B cell (primary cell): Measurements from ENCODE around the gene PCYOX1L. TPM values are rescaled to one million over a fixed set of nuclear protein-coding genes. Genes with fewer than 3 reads are reported as not detected.

Experiments used
- ATAC-seq: fragments of 200-7000 bp; cut with Tn5 transposase; one replicate; pipeline ENCODE4 v1.10.0; 2021; ENCODE audit warnings: low read depth, mild to moderate bottlenecking, moderate number of reproducible peaks, moderate library complexity
- CTCF ChIA-PET: fragments of 350-600 bp; sonication (Branson Sonifier 250); formaldehyde crosslinking; loops from one replicate; lab custom pipeline; 2021; ENCODE audit warnings: antibody characterized with exemption, inconsistent platforms; lab: Charles Lee
- POLR2A ChIA-PET: fragments of 350-600 bp; sonication (Branson Sonifier 250); formaldehyde crosslinking; loops from one replicate; lab custom pipeline; 2021; ENCODE audit warnings: antibody characterized with exemption; lab: Charles Lee
- DNase-seq: peaks from one replicate; pipeline ENCODE4 v3.0.0; 2013
- H2AFZ ChIP-seq: 2 replicates; pipeline ENCODE4 v1.6.1; 2012; ENCODE audit warnings: mild to moderate bottlenecking, low read depth, low read length; ENCODE audit not compliant: insufficient read depth, poor library complexity, severe bottlenecking
- H3K27ac ChIP-seq, 2 donors: 1 replicate in 1 of 2; 2 replicates in 1 of 2; pipeline ENCODE4 v1.5.1; 2012 to 2013; ENCODE audit warnings: low read length in 2 of 2, mild to moderate bottlenecking in 2 of 2, moderate library complexity in 1 of 2
- H3K27me3 ChIP-seq, 4 experiments: fragments of 200-600 bp in 1 of 4; sonication (generic) in 1 of 4; replicated peaks in 1 of 4; 1 replicate in 2 of 4; 2 replicates in 2 of 4; pipeline versions ENCODE4 v1.6.1 to v1.7.0; 2013 to 2016; ENCODE audit warnings: low read length in 3 of 4, mild to moderate bottlenecking in 2 of 4, mixed read lengths in 1 of 4, moderate library complexity in 1 of 4; ENCODE audit not compliant: insufficient read depth in 4 of 4, control insufficient read depth in 3 of 4; ENCODE audit errors: control extremely low read depth in 1 of 4
- H3K36me3 ChIP-seq, 2 experiments: replicated peaks in 1 of 2; 1 replicate in 1 of 2; 2 replicates in 1 of 2; pipeline versions ENCODE4 v1.6.1 to v1.7.1; 2013; ENCODE audit warnings: low read length in 1 of 2; ENCODE audit not compliant: insufficient read depth in 2 of 2, control insufficient read depth in 1 of 2; ENCODE audit errors: control extremely low read depth in 1 of 2, extremely low read depth in 1 of 2
- H3K4me1 ChIP-seq, 2 donors: fragments of 200-600 bp in 1 of 2; sonication (generic) in 1 of 2; 1 replicate in 1 of 2; 2 replicates in 1 of 2; pipeline versions ENCODE4 v1.5.1 to v1.6.1; 2013 to 2017; ENCODE audit warnings: low read length in 2 of 2; ENCODE audit not compliant: control insufficient read depth in 2 of 2, insufficient read depth in 2 of 2
- H3K4me2 ChIP-seq: replicated peaks from 2 replicates; pipeline ENCODE3; 2012; ENCODE audit warnings: mild to moderate bottlenecking, low read depth, low read length; ENCODE audit not compliant: poor library complexity, severe bottlenecking
- H3K4me3 ChIP-seq, 5 experiments: fragments of 200-600 bp in 1 of 5; sonication (generic) in 1 of 5; 1 replicate in 3 of 5; 2 replicates in 2 of 5; pipeline versions ENCODE4 v1.5.1 to v1.7.0; 2011 to 2016; ENCODE audit warnings: low read length in 4 of 5, mild to moderate bottlenecking in 4 of 5, low read depth in 2 of 5, control low read depth in 1 of 5, moderate library complexity in 1 of 5; ENCODE audit not compliant: insufficient read depth in 1 of 5; ENCODE audit errors: control extremely low read depth in 1 of 5, extremely low read depth in 1 of 5
- H3K79me2 ChIP-seq: fragments of 200-600 bp; sonication (generic); one replicate; pipeline ENCODE4 v1.6.0; 2016; ENCODE audit warnings: low read length; ENCODE audit not compliant: control insufficient read depth, insufficient read depth
- H3K9ac ChIP-seq: fragments of 200-600 bp; sonication (generic); 2 replicates; pipeline ENCODE4 v1.6.1; 2017; ENCODE audit warnings: mild to moderate bottlenecking, low read length, moderate library complexity
- H3K9me3 ChIP-seq, 3 donors: one replicate each; pipeline versions ENCODE4 v1.6.1 to v1.7.1; 2013; ENCODE audit warnings: low read length in 2 of 3; ENCODE audit not compliant: control insufficient read depth in 2 of 3, insufficient read depth in 1 of 3; ENCODE audit errors: control extremely low read depth in 1 of 3
- H4K20me1 ChIP-seq: 2 replicates; pipeline ENCODE4 v1.6.0; 2012; ENCODE audit warnings: mild to moderate bottlenecking, low read length; ENCODE audit not compliant: insufficient read depth, control insufficient read depth, poor library complexity, severe bottlenecking
- H3K27ac Mint-ChIP-seq: one replicate; pipeline ENCODE4 v1.8.0; 2021; ENCODE audit warnings: mixed read lengths
- H3K27me3 Mint-ChIP-seq: one replicate; pipeline ENCODE4 v1.8.0; 2021; ENCODE audit warnings: mixed read lengths
- H3K4me1 Mint-ChIP-seq: one replicate; pipeline ENCODE4 v1.8.0; 2021; ENCODE audit warnings: mixed read lengths
- H3K4me3 Mint-ChIP-seq: one replicate; pipeline ENCODE4 v1.8.0; 2021; ENCODE audit warnings: mixed read lengths
- H3K9me3 Mint-ChIP-seq: one replicate; pipeline ENCODE4 v1.8.0; 2022; ENCODE audit warnings: mixed read lengths; ENCODE audit not compliant: insufficient read depth
- EZH2 ChIP-seq: IDR thresholded peaks from 2 replicates; pipeline ENCODE4 v1.6.1; 2012; ENCODE audit warnings: borderline replicate concordance, low read depth, mild to moderate bottlenecking, moderate library complexity, low read length; ENCODE audit not compliant: insufficient read depth, poor library complexity, severe bottlenecking
- WGBS: methylation state at CpG from one replicate; pipeline ENCODE4 v1.1.5; 2013; ENCODE audit warnings: missing lambda C conversion rate; ENCODE audit not compliant: insufficient coverage; 5-methylcytosine and 5-hydroxymethylcytosine counted together
- intact Hi-C: fragments of 100-400 bp; cut with micrococcal nuclease; formaldehyde crosslinking; loops from one replicate; pipeline ENCODE4 v1.10.0; 2022
- polyA plus RNA-seq: library from polyadenylated mRNA; depleted of rRNA; stranded (reverse); fragments of >200 nt; gene quantifications from 2 replicates; pipeline ENCODE4 v1.2.3, GENCODE V29; 2012
- total RNA-seq, 2 donors: library from RNA; stranded (reverse); fragments of 120-200 nt in 1 of 2; gene quantifications; 1 replicate in 1 of 2; 2 replicates in 1 of 2; pipeline versions ENCODE4 v1.2.3 to v1.2.4, GENCODE V29; 2013 to 2022
- TF ChIP-seq, protein P1 (sequence below): fragments of 200-600 bp; IDR thresholded peaks from one replicate; pipeline ENCODE4 v1.8.0; 2022; ENCODE audit warnings: antibody characterized with exemption, mild to moderate bottlenecking

The PCYOX1L gene
- total and polyA plus RNA-seq, 2 donors (not counting 1 experiment from before 2014, with no cell fraction given) = 11.7 to 19.4 TPM

DNA sequence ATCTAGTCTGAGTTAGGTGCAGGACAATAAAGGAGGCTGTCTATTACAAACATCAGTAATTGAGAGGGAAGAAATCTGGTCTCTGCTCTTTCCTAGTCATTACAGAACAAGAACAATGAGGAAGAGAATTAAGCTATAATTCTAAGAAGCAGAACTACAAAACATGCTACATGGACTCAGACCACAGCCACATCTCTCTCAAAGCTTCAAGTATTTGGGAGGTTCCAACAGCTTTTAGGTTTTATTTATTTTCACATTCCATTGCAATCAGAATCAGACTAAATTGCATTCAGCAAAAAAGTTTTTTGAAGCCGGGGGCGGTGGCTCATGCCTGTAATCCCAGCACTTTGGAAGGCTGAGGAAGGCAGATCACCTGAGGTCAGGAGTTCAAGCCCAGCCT is 13.7 kb upstream of the PCYOX1L start:
- Histone ChIP-seq H3K4me3 (no peak overlapping the region), H3K27ac (no peak overlapping the region), H3K4me1 (peaks cover 11 to 22% of the 10 kb centered on the region in 2 donors), H2AFZ (peak overlapping the region; percentile 88), H3K79me2 (peaks cover 2% of the 10 kb centered on the region), H3K36me3 (peaks cover 0 to 16% of the 10 kb centered on the region in 2 experiments), H3K9me3 (peaks cover 0 to 11% (median 0%) of the 10 kb centered on the region in 3 donors), H3K9ac (no peak overlapping the region), H3K27me3 (peaks cover 0 to 3% (median 0%) of the 10 kb centered on the region in 4 experiments), H3K4me2 (no peak overlapping the region), H4K20me1 (peaks cover 17% of the 10 kb centered on the region)
- H3K4me1 Mint-ChIP-seq = peaks cover 29% of the 10 kb centered on the region
- ChIA-PET CTCF (interaction anchor here (0.6 to 4.2 kb wide), 3 partner anchors 14 to 612 kb away, joined by 3 to 36 read pairs (median 13); partner anchors contain the start of gene PCYOX1L), POLR2A (interaction anchor here (1.2 to 2.9 kb wide), 3 partner anchors 14 to 207 kb away, joined by 4 to 15 read pairs (median 5); partner anchors contain the start of genes CSNK1A1 and PCYOX1L)
- H3K9me3 Mint-ChIP-seq = no peaks in the 10 kb centered on the region
- H3K27me3 Mint-ChIP-seq = no peaks in the 10 kb centered on the region
- intact Hi-C loops = loop anchor here (10.0 kb wide), 1 partner anchor 509 kb away; no protein-coding TSS in a partner anchor
- DNase-seq (peak; percentile 13), ATAC-seq (no peak)
- no peak for TF ChIP-seq EZH2
- TF ChIP-seq, protein P1, sequence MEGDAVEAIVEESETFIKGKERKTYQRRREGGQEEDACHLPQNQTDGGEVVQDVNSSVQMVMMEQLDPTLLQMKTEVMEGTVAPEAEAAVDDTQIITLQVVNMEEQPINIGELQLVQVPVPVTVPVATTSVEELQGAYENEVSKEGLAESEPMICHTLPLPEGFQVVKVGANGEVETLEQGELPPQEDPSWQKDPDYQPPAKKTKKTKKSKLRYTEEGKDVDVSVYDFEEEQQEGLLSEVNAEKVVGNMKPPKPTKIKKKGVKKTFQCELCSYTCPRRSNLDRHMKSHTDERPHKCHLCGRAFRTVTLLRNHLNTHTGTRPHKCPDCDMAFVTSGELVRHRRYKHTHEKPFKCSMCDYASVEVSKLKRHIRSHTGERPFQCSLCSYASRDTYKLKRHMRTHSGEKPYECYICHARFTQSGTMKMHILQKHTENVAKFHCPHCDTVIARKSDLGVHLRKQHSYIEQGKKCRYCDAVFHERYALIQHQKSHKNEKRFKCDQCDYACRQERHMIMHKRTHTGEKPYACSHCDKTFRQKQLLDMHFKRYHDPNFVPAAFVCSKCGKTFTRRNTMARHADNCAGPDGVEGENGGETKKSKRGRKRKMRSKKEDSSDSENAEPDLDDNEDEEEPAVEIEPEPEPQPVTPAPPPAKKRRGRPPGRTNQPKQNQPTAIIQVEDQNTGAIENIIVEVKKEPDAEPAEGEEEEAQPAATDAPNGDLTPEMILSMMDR = no peak
- peak overlapping the region; percentile 81 for H3K27ac Mint-ChIP-seq
- peak overlapping the region; percentile 70 for H3K4me3 Mint-ChIP-seq
- WGBS = 100% methylated on average over 2 of the region's 2 CpGs
